HCT116 (cell line): ENCODE results near the gene FOXK2.

Experiments used
- CBX3 ChIP-seq: IDR thresholded peaks from 2 replicates; pipeline ENCODE4 v1.6.1; 2012; ENCODE audit warnings: low read depth
- CEBPB ChIP-seq: IDR thresholded peaks from 2 replicates; pipeline ENCODE4 v1.6.1; 2012; ENCODE audit warnings: low read depth
- CTCF ChIP-seq, 3 experiments: fragments of 200-600 bp in 1 of 3; sonication (generic) in 1 of 3; IDR thresholded peaks in 2 of 3; conservative IDR thresholded peaks in 1 of 3; 2 replicates each; pipeline ENCODE4 v1.5.1; 2012 to 2017; ENCODE audit warnings: low read depth in 2 of 3, low read length in 2 of 3, antibody characterized with exemption in 1 of 3, borderline replicate concordance in 1 of 3, control low read depth in 1 of 3, mild to moderate bottlenecking in 1 of 3, mixed read lengths in 1 of 3, mixed run types in 1 of 3, moderate library complexity in 1 of 3; ENCODE audit not compliant: insufficient read depth in 1 of 3
- ELF1 ChIP-seq: IDR thresholded peaks from 2 replicates; pipeline ENCODE4 v1.6.1; 2012; ENCODE audit warnings: low read depth, borderline replicate concordance
- EZH2 ChIP-seq: fragments of 200-600 bp; sonication (generic); IDR thresholded peaks from 2 replicates; pipeline ENCODE4 v1.6.1; 2017; ENCODE audit warnings: antibody characterized with exemption, mixed run types
- EZH2phosphoT487 ChIP-seq: fragments of 200-600 bp; IDR thresholded peaks from 2 replicates; pipeline ENCODE4 v1.6.1; 2018; ENCODE audit warnings: antibody characterized with exemption, borderline replicate concordance
- POLR2A ChIP-seq: IDR thresholded peaks from 2 replicates; pipeline ENCODE4 v1.7.0; 2011; ENCODE audit warnings: borderline replicate concordance; ENCODE audit not compliant: insufficient read depth, insufficient read length; ENCODE audit errors: extremely low read depth
- POLR2AphosphoS5 ChIP-seq: IDR thresholded peaks from 2 replicates; pipeline ENCODE4 v1.6.1; 2011; ENCODE audit warnings: mild to moderate bottlenecking, low read depth, low read length, moderate library complexity
- REST ChIP-seq: IDR thresholded peaks from 2 replicates; pipeline ENCODE4 v1.6.1; 2012; ENCODE audit warnings: low read depth
- TCF7L2 ChIP-seq: IDR thresholded peaks from 2 replicates; pipeline ENCODE4 v1.7.0; 2011; ENCODE audit warnings: borderline replicate concordance, inconsistent platforms; ENCODE audit not compliant: insufficient read depth, insufficient read length; ENCODE audit errors: extremely low read depth
- ZBTB33 ChIP-seq: IDR thresholded peaks from 2 replicates; pipeline ENCODE4 v1.6.1; 2011; ENCODE audit warnings: mild to moderate bottlenecking, low read length, moderate library complexity; ENCODE audit not compliant: insufficient replicate concordance; ENCODE audit errors: extremely low read depth
- TF ChIP-seq, protein P1 (sequence below): IDR thresholded peaks from 2 replicates; pipeline ENCODE4 v1.6.1; 2012

DNA sequence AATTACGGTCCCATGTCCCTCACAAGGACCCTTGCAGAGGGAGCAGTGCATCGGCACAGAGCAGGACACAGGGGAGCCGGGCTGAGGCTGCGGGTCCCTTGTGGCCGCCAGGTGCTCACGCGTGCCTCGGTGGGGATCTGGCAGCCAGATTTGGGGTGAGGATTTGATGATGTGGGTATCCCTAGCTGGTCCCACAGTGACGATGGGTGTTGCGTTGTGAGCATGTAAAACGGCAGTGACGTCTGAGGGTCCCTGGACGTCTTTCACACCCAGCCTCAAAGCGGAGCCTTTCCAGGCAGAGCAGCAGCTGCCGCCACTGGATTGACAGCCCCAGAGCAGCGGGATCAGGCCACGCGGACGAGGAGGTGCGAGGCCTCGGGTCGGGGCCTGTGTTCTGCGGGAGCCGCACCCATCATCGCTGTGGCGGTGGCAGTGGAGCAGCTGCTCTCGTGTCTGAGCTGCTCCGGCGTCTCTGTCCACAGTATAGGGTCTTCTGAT lies 74.1 kb downstream of the FOXK2 start:
- TF ChIP-seq CTCF (IDR thresholded peaks at IDR 0.05 in 2 of 3, conservative IDR thresholded peaks at IDR 0.05 in 1 of 3; ENCODE audit: borderline replicate concordance in 1 of 3, insufficient read depth in 1 of 3, low read depth in 2 of 3, low read length in 2 of 3) (no peak), EZH2phosphoT487 (no peak), POLR2A (no peak), POLR2AphosphoS5 (no peak; the same call in 1 of the 2 replicates), REST (no peak), EZH2 (no peak), ZBTB33 (no peak), CEBPB (no peak), ELF1 (no peak), CBX3 (no peak), TCF7L2 (no peak)
- TF ChIP-seq, protein P1, sequence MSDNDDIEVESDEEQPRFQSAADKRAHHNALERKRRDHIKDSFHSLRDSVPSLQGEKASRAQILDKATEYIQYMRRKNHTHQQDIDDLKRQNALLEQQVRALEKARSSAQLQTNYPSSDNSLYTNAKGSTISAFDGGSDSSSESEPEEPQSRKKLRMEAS: no peak
